ENCODE data around the gene CRNKL1.

DNA sequence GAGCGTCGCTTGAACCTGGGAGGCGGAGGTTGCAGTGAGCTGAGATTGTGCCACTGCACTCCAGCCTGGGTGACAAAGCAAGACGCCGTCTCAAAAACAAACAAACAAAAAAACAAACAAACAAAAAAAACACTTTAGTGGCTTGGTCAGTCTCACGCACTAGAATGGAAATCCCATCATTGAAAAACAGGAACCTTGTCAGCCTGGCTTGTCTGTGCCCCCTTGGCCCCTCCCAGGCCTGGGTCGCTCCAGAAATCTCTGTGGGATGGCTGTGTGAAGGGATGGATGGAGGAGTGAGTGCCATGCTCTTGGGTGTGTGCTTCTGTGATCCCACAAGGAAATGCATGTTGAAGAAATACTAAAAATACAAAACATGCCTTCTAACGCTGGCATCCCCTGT is 56.0 kb downstream of the CRNKL1 start:
- no peak for TF ChIP-seq GATA3 (IDR thresholded peaks at IDR 0.05; ENCODE audit: low read depth, low read length)
- TF ChIP-seq GATA2 (IDR thresholded peaks at IDR 0.05; ENCODE audit: low read depth, low read length): no peak
